Limb (tissue), 2 donors: Measurements from ENCODE around the gene COG1.
A peak's percentile ranks its signal among the peaks of the same experiment; 100 is the strongest.

Experiments
- DNase-seq, 2 donors: peaks; one replicate each; pipeline ENCODE4 v3.0.0-alpha.2; 2016; ENCODE audit errors: extremely low spot score in 2 of 2

The COG1 gene

DNA sequence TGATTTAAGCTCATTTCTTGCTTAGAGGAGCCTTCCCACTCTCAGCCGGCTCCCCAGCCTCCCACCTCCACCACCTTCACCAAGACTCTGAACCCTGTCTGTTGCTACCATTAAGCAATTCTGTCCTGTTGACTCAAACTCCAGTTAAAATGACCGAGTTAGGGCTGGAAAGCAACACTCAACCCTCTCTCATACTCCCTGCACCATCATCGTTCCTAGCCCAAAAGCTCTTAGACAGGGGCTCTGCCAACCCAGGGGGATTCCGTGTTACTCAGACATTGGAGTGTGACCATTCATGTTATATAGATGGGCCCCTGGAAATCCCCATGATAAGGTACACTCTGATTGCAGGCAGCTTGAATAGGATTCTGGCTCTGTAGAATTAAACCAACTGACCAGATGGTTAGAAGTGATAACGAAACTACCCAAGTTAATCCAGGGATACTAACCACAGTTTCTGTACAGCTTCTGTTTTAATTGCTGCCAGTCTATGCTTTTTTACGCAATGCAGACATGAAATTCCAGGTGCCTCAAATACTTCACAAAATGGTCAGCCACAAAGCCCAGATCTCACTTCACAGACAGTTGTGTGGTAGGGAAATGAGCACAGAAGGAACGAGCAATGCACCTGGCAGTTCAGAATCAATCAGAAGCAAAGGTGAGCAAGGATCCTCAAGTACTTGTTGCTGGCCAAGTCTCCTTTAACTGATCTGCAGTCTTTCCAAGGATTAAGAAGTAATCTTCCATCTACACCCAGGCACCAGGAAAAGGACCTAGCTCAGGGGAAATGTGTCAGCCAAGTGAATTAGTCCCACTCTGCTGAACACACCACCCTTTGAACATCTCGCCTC, 25.9 kb upstream of the COG1 start:
- DNase-seq, result no peak

- no peak for DNase-seq
Observed at GRCh38 chr17:73168667-73169066, 24.2 kb upstream of the COG1 start.

DNA sequence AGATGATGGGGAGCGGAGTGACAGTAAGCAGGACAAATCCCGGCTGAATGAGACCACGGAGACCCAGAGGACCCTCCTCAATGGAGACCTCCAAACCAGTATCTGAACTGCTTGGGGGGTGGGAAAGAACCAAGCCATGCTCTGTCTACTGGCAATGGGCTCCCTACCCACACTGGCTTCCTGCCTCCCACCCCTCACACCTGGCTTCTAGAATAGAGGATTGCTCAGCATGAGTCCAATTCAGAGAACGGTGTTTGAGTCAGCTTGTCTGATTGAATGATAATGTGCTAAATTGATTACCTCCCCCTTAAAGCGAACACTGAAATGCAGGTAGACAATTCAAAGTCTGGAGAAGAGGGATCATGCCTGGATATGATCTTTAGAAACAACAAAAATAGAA, 22.5 kb upstream of the COG1 start:
- DNase-seq, result no peak

DNA sequence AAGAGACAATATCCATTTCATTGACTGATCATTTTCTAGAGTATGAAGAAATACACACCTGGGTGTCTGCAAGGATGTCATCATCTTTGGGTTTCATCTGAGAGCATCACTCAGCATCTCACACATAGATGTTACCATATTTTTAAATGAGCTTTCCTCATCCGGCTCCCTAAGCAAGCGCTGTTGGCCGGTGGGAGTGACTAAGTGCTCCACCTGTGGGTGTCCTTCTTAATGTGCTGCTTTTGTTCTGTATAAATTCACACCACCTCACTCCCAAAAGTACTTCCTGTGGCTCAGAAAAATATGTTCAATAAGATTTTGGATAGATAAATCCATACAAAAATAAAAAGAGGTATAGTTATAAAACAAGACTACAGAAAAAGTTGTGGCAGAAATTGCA, 20.6 kb upstream of the COG1 start:
- no peak for DNase-seq

GRCh38 chr17:73174126-73174525, 18.7 kb upstream of the COG1 start:
- no peak for DNase-seq

DNA sequence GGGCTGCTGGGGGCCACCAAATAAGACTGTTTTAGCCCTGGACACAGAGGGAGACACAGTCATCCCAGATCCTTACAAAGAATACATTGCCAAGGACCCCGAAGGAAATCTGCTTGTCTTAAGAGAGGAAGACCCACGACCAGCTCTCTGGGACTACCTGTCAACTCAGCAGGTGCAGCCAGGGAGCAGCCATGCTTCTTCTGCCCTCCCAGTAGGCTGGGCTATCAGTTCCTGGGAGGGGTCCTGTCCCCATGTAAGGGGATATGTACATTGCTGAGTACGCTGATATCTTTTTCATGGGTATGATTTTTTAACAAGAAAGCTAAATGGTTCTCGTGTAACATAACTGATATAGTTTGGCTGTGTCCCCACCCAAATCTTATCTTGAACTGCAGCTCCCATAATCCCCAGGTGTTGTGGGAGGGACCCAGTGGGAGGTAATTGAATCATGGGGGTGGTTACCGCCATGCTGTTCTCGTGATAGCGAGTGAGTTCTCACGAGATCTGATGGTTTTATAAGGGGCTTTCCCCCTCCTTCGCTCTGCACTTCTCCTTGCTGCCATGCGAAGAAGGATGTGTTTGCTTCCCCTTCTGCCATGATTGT, 16.8 kb upstream of the COG1 start:
- no peak for DNase-seq

DNA sequence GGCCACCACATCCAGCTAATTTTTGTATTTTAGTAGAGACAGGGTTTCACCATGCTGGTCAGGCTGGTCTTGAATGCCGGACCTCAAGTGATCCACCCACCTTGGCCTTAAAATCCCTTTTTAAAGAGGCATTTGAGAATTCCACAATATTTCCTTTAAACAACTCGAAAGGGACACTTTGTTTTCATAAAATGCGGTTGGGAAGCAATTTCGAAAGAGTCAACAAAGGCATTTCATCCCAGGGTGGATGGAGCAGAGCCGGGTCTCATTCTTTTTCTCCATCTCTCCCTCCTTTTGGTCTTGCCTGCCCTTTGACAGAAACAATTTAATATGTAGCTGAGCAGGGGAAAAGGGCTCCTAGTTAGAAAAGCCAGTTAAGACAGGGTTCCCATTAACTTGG, 13.5 kb upstream of the COG1 start:
- DNase-seq, result no peak

GRCh38 chr17:73179878-73180277, 13.0 kb upstream of the COG1 start:
- DNase-seq, result no peak

DNA sequence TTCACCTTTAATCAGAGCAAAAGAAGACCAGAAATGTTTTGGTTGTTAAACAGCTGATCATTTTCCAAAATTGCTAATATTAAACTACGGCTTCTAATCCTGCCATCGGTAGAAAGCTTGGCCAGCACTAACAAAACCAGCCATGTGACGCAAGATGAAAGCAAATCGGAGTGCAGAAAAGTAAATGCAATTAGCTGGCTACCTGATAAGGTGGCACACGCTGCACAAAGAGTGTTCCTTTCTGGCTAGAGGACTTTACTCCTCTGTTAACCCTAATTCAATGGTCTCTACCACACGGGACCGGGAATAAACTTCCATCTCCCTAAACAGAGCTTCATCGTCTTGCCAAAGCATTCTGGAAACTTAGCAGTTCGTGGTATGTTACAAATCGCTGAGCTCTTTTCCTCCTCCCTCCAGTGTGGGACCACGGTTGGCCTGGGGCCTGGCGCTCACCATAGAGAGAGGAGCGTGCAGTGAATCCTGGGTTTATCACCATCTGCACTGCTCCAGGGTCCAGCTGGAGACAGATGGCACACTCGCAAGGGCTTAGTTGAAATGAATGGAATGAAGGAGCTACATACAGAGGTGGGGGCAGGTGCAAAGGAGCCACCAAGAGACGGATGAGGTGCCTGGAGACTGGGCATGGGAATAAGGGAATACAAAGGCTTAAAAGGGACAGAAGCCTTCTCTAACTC, 10.1 kb upstream of the COG1 start:
- DNase-seq, result peak in 1 of 2 donors; percentile 55

DNA sequence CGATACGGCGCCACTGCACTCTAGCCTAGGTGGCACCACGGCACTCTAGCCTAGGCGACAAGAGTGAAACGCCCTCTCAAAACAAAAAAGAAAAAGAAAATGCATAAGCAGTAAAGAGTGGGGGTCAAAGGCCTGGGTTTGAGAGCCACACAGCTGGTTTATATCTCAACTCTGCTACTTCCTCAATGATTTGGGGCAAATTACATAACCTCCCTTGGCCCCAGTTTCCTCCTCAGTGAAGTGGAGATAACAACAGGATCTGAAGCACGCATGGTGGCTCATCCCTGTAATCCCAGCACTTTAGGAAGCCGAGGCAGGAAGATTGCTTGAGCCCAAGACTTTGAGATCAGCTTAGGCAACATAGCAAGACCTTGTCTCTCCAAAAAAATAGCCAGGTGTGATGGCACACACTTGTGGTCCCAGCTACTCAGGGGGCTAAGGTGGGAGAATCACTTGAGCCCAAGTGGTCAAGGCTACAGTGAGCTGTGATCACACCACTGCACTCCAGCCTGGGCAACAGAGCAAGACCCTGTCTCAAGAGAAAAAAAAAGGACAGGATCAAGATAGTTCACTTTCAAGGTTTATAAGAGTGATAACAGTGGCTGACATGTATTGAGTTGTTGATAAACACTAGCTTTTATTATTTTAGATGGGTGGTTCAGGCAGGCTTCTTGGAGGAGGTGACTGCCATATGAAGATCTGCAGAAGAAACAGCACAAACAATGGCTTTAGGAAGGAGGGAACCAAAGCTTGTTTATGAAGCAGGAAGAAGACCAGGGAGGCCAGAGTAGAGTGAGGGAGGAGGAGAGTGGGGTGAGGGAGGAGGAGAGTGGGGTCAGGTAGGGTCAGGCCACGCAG, 8.5 kb upstream of the COG1 start:
- DNase-seq, result no peak

DNA sequence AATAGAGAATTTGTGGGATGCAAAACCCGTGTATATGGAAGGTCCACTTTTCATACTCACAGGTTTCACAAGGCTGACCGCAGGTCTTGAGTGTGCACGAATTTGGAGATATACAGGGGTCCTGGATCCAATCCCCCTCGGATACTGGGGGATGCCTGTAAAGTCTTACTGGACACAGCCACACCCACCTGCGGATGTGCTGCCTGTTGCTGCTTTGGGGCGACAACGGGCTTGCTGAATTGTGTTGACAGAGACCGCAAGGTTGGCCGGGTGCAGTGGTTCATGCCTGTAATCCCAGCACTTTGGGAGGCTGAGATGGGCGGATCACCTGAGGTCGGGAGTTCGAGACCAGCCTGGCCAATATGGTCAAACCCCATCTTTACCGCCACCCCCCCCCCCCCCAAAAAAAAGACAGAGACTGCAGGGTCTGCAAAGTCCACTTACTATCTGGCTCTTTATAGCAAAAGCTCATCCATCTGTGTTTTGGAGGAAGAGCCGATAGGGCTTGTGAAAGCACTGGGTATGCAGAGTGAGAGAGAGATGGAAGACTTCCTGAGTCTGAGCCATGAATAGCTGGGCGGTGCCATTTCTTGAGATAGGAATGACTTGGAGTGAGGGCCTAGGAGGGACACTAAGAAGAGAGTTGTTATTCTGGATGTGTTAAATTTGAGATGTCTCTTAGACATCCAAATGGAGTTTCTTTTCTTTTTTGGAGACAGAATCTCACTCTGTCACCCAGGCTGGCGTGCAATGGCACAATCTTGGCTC, 6.4 kb upstream of the COG1 start:
- DNase-seq, result no peak

GRCh38 chr17:73187203-73187769, 5.6 kb upstream of the COG1 start:
- no peak for DNase-seq

GRCh38 chr17:73188011-73188410, 4.8 kb upstream of the COG1 start:
- DNase-seq, result no peak

DNA sequence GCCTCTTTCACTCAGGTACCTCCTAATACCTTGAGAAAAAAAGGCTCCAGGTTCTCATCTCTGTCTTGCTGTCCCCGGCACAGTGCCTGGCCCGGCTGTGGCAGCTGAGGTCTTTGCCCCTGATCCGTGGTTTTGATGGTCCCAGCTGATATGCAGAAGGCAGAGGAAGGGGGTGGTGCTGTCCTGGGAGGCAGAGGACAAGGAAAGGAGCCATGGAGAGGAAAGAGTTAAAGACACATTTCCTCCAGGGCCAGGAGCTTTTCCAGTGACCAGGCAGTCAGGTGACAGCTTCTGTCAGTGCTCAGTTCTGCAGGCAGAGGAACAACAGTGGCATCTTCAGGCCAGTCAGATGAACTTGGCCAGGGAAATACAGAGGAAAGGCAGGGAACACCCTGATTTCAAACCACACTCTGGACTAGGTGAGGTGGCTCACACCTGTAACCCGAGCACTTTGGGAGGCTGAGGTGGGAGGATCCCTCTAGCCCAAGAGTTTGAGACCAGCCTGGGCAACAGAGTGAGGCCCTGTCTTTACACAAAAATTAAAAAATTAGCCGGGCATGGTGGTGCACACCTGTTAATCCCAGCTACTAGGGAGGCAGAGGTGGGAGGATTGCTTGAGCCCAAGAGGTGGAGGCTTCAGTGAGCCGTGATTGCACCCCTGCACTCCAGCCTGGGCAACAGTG, 3.3 kb upstream of the COG1 start:
- DNase-seq, result peak in 1 of 2 donors; percentile 44

GRCh38 chr17:73191443-73192205, 1.2 kb upstream of the COG1 start:
- peak; percentile 78 for DNase-seq

- DNase-seq, result peak; percentile 76 to 84
Observed at GRCh38 chr17:73192206-73192893, 505 bp upstream of the COG1 start.

GRCh38 chr17:73194514-73195222, 1.8 kb downstream of the COG1 start:
- DNase-seq, result no peak

- DNase-seq, result peak in 1 of 2 donors; percentile 54
Observed at GRCh38 chr17:73196500-73196899, 3.6 kb downstream of the COG1 start.
